GM18505 (cell line): Measurements from ENCODE around the gene RYR2.
"Not testable (repeated sequence)": the region's sequence is repeated elsewhere in the genome, so short reads cannot be mapped to it uniquely, and the experiment has no call there.

Experiments used
- ATAC-seq: cut with Tn5 transposase; IDR thresholded peaks from one replicate; pipeline ENCODE4 v1.9.1; 2021; ENCODE audit not compliant: unreplicated experiment
- POLR2A ChIP-seq: IDR thresholded peaks from 4 replicates; pipeline ENCODE4 v1.6.1; 2011; ENCODE audit warnings: borderline replicate concordance; ENCODE audit not compliant: insufficient read depth, insufficient read length; ENCODE audit errors: extremely low read depth

The RYR2 gene

GRCh38 chr1:237309595-237310118, 267.7 kb downstream of the RYR2 start:
- TF ChIP-seq POLR2A: no peak

GRCh38 chr1:237316352-237316751, 274.4 kb downstream of the RYR2 start:
- TF ChIP-seq POLR2A: no peak
- ATAC-seq: no peak

More at GRCh38 chr1:237309595-237310118, 267.7 kb downstream of the RYR2 start:
- ATAC-seq: no peak

DNA sequence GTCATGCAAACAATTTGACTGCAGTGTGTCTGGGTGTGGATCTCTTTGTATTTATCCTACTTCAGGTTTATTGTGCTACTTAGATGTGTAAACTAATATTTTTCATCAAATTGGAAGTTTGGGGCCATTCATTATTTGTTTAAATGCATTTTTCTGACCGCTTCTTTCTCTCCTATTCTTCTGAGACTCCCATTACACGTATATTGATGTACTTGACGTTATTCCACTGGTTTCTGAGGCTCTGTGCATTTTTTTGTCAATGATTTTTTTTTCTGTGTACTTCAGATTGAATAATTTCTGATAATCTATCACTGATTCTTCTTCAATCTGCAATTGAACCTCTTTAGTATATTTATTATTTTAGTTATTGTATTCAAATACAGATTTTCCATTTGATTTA, 276.8 kb downstream of the RYR2 start:
- no peak for ATAC-seq
- no peak for TF ChIP-seq POLR2A

GRCh38 chr1:237320890-237321289, 278.9 kb downstream of the RYR2 start:
- TF ChIP-seq POLR2A: no peak
- ATAC-seq: no peak

- no peak for ATAC-seq
- no peak for TF ChIP-seq POLR2A
Measured at GRCh38 chr1:237324226-237324625, 282.2 kb downstream of the RYR2 start.

DNA sequence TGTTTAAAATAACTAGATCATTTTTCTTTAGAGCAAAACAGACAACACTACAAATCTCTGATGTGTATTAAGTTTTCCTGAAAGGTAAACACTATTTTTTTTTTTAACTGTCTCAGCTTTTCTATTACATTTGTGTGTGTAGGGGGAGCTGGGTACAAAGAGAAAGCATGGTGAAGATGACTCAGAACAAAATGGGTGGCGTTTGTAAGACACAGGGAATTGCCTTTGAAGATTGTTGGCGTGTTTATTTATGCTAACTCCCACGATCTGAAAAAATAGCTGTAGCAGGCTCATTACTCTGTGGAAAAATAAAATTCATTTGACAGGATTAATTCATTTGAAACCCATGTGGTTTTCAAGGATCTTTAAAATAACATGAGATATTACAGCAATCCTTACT, 285.1 kb downstream of the RYR2 start:
- no peak for ATAC-seq
- TF ChIP-seq POLR2A: no peak

DNA sequence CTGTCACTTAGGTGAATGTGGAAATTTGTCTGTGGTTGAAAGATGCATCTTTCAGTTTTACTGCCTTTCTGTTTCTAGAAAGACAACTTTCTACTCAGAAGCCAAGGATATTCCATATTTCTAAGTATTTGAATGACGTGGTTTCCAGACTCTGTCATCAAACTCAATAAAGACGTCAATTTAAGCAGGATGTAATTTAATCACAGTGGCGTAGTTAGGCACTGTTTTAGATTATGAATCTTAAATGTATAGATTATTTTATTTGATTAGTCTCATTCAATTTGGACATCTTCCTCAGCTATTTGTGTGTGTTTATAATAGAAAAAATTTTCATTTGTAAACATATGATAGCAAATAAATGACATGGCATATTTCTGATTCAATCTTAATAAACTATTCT, 298.9 kb downstream of the RYR2 start:
- no peak for TF ChIP-seq POLR2A
- ATAC-seq: no peak

DNA sequence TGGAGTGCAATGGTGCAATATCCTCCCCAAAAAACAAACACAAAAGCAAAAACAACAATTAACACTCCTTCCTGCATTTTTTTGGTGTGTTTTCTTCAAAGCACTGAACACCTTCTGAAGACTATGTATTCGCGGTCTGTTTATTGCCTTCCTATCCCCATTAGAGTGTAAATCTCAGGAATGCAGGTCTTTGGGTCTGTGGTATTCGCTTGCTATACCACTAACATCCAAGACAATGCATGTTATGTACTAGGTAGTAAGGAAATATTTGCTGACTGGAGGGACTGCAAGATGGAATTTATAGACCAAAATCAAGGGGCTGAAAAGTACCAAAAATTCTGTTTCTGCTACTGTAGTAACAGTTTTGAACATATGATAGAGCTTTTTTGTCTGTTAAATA, 299.4 kb downstream of the RYR2 start:
- no peak for ATAC-seq
- TF ChIP-seq POLR2A: no peak

DNA sequence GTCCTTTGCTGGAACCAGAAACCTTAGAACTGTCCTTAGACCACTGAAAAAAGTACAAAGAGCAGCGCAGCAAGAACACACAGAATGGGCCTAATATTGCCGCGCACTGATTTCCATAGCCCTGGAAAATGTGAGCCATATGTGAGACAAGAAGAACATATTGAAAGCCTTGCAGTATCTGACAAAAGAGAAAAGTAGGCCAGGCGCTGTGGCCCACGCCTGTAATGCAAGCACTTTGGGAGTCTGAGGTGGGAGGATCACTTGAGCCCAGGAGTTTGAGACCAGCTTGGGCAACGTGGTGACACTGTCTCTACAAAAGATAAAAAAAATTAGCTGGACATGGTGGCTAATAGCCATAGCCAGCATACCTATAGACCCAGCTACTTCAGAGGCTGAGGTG, 300.7 kb downstream of the RYR2 start:
- no peak for TF ChIP-seq POLR2A
- ATAC-seq: no peak

GRCh38 chr1:237352747-237353146, 310.8 kb downstream of the RYR2 start:
- no peak for ATAC-seq
- TF ChIP-seq POLR2A: no peak

GRCh38 chr1:237353918-237354317, 311.9 kb downstream of the RYR2 start:
- no peak for TF ChIP-seq POLR2A
- ATAC-seq: no peak

DNA sequence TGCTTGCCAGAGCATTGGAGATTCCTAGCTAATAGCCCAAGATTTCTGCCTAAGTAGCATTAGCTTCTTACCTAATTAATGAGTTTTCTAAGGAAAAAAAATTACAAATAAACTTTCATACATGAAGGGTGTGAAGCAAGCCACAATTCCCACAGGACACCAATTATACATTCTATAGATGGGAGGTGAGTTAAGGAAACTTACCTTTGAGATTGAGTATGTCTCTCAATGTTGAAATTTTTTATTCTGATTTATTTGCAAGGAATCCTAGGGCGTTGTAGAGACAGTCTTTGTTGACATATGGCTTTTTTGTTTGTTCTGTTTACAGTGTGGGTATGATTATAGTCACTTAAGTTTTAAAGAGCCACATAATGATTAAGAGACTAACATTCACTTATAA, 313.0 kb downstream of the RYR2 start:
- ATAC-seq: no peak
- no peak for TF ChIP-seq POLR2A

GRCh38 chr1:237358555-237358954, 316.6 kb downstream of the RYR2 start:
- no peak for ATAC-seq
- no peak for TF ChIP-seq POLR2A

DNA sequence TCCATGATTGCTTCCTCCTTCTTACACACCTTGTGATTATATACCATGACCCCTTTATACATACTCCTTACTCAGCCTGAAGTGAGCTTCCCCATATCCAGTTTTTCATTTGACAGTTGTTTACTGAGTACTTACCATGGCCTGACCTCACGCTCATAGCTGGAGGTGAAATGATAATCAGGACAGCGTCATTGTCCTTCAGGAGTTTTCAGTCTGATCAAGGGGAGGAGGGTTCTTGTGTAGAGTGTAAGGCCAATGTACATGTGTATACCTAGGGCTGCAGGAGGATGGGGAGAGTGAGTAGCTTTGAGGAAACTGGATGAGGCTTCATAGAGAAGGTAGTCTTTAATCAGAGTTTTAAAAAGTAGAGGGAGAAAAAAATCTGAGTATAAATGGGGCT, 325.8 kb downstream of the RYR2 start:
- no peak for TF ChIP-seq POLR2A
- no peak for ATAC-seq

DNA sequence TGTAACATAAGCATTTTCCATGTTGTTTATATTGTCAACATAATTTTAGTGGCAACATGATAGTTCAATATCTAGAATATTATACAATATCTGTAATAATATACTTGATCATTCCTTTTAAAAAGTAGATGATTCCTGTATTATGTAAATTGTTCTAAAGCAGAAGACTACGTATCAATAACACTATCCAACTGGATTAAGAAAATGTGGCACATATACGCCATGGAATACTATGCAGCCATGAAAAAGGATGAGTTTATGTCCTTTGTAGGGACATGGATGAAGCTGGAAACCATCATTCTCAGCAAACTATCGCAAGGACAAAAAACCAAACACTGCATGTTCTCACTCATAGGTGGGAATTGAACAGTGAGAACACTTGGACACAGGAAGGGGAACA, 329.5 kb downstream of the RYR2 start:
- ATAC-seq: not testable (repeated sequence)

DNA sequence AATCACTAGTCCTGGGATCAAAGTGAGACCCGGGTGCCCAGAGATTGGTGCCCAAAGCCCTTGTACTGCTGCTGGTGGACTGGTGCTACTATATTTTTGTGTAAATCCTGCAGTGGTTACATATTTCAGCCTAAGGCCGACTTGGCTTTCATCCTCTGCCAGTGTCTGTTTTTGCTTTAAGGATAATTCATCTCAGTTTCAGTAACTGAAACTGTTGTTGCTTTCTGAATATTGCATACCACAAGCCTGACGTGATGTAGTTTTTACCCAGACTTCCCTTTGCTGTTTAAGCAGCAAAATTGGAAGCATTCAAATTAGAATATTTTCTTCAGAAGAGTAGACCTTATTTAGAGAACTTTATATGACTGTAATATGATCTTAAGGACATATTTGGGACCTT, 341.8 kb downstream of the RYR2 start:
- TF ChIP-seq POLR2A: no peak
- ATAC-seq: no peak

DNA sequence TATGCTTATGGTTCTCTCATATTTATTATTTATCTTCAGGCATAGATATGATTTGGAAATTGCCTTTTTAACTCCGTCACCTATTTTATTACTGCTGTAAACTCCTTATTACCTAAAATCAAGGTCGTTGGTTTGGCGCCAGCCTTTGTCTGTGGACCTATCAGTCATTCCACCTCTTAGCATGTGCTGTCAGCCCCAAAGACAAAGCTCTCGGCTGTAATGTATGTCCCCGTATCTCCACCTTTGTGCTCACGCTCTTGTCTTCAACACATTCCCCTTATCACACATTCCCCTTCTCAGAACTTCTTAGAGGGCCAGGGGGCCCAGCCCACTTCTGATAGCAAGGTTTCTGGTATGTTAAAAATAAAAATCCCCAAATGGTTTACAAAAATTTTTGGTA, 342.2 kb downstream of the RYR2 start:
- TF ChIP-seq POLR2A: no peak
- ATAC-seq: no peak
